GM18867 (cell line): Measurements from ENCODE around the gene TMEM54.

Experiments used
- ATAC-seq: cut with Tn5 transposase; IDR thresholded peaks from one replicate; pipeline ENCODE4 v1.9.1; 2021; ENCODE audit warnings: mild to moderate bottlenecking, moderate library complexity; ENCODE audit not compliant: unreplicated experiment

The TMEM54 gene

GRCh38 chr1:32865639-32866405 is 35.4 kb downstream of the TMEM54 start:
- no peak for ATAC-seq

GRCh38 chr1:32864375-32865019 is 36.7 kb downstream of the TMEM54 start:
- ATAC-seq: no peak

- no peak for ATAC-seq
These were observed 37.3 kb downstream of the TMEM54 start for GRCh38 chr1:32863881-32864245.

GRCh38 chr1:32863218-32863880 is 37.8 kb downstream of the TMEM54 start:
- ATAC-seq: no peak

GRCh38 chr1:32861904-32862695 is 39.1 kb downstream of the TMEM54 start:
- ATAC-seq: no peak

GRCh38 chr1:32860566-32860965 is 40.6 kb downstream of the TMEM54 start:
- no peak for ATAC-seq

GRCh38 chr1:32859915-32860314 is 41.3 kb downstream of the TMEM54 start:
- ATAC-seq: no peak

- ATAC-seq: no peak
These were observed 42.4 kb downstream of the TMEM54 start for GRCh38 chr1:32858791-32859190.

GRCh38 chr1:32858136-32858535 is 43.1 kb downstream of the TMEM54 start:
- no peak for ATAC-seq

- no peak for ATAC-seq
These were observed 45.1 kb downstream of the TMEM54 start for GRCh38 chr1:32855861-32856617.

- no peak for ATAC-seq
These were observed 52.7 kb downstream of the TMEM54 start for GRCh38 chr1:32848354-32849063.
